ENCODE data around the gene KCNQ2.

Gene KCNQ2

DNA sequence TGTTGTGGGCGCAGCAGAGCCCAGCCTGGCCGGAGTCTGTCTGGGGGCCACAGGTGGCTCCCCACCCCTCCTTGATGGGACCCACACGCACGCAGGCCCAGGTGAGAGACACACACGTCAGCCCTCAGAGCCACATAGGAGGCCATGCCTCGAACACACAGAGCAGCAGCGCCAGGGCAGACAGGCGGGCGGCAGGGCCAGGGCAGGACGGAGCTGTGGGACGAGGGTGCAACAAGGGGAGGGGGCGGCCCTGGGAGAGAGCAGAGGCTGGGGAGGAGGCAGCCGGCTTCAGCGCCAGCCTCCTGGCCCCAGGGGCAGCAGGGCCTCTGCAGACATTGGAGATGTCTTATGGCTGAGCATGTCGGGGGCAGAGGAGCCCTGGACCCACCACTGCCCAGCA, 42.5 kb downstream of the KCNQ2 start:
- no peak for DNase-seq (ENCODE audit: low read depth, low spot score)
- peaks cover 26% of the 10 kb centered on the region for H3K4me1 ChIP-seq (ENCODE audit: insufficient read depth, insufficient read length)
- no peaks in the 10 kb centered on the region for H3K27me3 ChIP-seq (ENCODE audit: insufficient read depth, insufficient read length)
- no peak overlapping the region for H3K4me3 ChIP-seq (ENCODE audit: insufficient read length, low read depth)
- peaks cover 7% of the 10 kb centered on the region; the same call in 1 of the 2 replicates for H3K9me3 ChIP-seq (ENCODE audit: insufficient read depth, low read length)
- H3K36me3 ChIP-seq (ENCODE audit: insufficient read depth, insufficient read length, low read length): peaks cover 19% of the 10 kb centered on the region
- TF ChIP-seq SUZ12 (IDR thresholded peaks at IDR 0.05; ENCODE audit: extremely low read depth, insufficient read depth, insufficient read length) (no peak), YY1 (IDR thresholded peaks at IDR 0.05; ENCODE audit: insufficient read depth, insufficient read length) (no peak), ZNF274 (IDR thresholded peaks at IDR 0.05; ENCODE audit: low read depth, low read length) (no peak)
- peak overlapping the region; percentile 58 for H3K9ac ChIP-seq (ENCODE audit: insufficient read length, low read depth)

DNA sequence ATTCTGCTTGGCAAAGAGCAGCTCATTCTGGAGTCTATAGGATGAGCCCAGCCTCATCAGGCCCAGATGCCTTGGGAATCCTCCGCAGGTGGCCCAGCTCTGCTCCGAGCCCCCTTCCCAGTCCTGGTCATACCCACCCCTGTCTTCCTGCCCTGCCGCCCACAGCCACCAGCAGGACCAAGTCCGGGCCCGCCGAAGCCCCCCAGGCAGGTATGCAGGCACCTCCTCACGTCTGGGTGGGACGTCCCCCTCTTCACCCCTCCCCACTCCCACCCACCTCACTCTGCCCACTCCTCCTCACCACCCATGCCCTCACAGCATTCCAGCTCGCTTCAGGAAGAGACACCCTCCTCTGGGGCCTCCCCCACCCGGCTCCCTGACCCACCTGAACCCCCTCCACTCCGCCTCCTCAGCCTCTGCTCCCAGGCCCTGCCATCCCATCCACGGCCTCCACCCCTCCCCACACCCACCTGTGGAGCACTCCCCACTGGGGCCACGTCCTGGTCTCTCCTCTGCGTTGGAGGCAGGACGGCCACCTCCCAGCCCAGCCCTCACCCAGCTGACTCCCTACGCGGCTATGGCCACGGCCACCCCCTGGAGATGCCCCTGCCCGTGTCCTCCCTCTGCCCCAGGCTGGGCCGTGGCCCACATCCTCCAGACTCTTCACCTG, 43.4 kb downstream of the KCNQ2 start:
- TF ChIP-seq YY1 (IDR thresholded peaks at IDR 0.05; ENCODE audit: insufficient read depth, insufficient read length) (no peak), SUZ12 (IDR thresholded peaks at IDR 0.05; ENCODE audit: extremely low read depth, insufficient read depth, insufficient read length) (no peak), ZNF274 (IDR thresholded peaks at IDR 0.05; ENCODE audit: low read depth, low read length) (no peak)
- H3K9me3 ChIP-seq (ENCODE audit: insufficient read depth, low read length): peaks cover 7% of the 10 kb centered on the region; the same call in 1 of the 2 replicates
- peaks cover 19% of the 10 kb centered on the region for H3K4me1 ChIP-seq (ENCODE audit: insufficient read depth, insufficient read length)
- peaks cover 21% of the 10 kb centered on the region for H3K36me3 ChIP-seq (ENCODE audit: insufficient read depth, insufficient read length, low read length)
- no peaks in the 10 kb centered on the region for H3K27me3 ChIP-seq (ENCODE audit: insufficient read depth, insufficient read length)
- no peak for DNase-seq (ENCODE audit: low read depth, low spot score)
- H3K9ac ChIP-seq (ENCODE audit: insufficient read length, low read depth): no peak overlapping the region
- H3K4me3 ChIP-seq (ENCODE audit: insufficient read length, low read depth): no peak overlapping the region

DNA sequence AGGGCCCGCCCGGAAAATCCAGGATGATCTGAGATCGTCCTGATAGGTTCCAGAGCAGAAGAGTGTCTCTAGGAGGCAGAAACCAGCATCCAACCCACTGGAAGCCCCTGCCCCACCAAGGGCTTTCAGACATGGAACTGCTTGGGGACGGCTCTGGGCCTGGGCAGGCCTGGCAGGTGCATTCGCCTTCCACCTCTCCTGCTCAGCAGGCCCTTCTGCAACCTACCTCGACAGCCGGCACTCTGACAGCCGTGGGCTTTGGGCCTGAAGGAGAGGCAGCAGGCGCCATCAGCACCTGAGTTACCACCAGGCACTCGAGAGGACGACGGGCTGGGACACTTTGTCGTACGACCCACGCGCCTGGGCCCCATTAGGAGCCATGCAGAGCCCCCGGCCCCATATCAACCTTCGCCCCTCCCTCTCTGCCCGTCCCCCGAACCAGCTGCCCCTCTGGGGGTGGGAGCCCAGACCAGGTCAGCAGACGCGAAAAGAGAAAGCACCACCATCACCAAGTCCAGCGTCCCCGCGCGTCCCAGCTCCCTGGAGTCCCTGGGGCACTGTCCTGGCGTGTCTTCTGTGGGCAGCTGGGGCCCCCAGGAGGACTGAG, 44.6 kb downstream of the KCNQ2 start:
- TF ChIP-seq SUZ12 (IDR thresholded peaks at IDR 0.05; ENCODE audit: extremely low read depth, insufficient read depth, insufficient read length): no peak
- no peak for TF ChIP-seq YY1 (IDR thresholded peaks at IDR 0.05; ENCODE audit: insufficient read depth, insufficient read length)
- no peak for TF ChIP-seq ZNF274 (IDR thresholded peaks at IDR 0.05; ENCODE audit: low read depth, low read length)
- H3K9me3 ChIP-seq (ENCODE audit: insufficient read depth, low read length): peaks cover 7% of the 10 kb centered on the region; the same call in 1 of the 2 replicates

DNA sequence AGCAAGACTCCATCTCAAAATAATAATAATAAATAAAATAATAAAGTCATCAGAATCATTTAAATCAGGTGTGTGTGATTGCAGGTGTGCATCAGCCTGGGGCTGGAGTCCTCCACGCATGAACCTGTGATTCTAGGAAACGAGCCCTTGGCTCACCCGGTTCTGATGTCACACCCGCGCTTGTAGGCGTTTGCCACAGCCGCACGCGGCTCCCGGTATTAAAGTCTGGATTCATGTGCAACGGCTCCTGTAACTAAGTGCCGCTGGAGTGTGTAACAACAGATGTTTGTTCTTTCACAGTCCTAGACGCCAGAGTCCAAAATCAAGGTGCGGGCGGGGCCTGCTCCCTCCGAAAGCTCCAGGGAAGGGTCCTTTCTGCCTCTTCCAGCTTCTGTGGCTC, 45.2 kb downstream of the KCNQ2 start:
- Histone ChIP-seq H3K4me3 (ENCODE audit: insufficient read length, low read depth) (no peak overlapping the region), H3K9me3 (ENCODE audit: insufficient read depth, low read length) (peaks cover 5% of the 10 kb centered on the region; the same call in 1 of the 2 replicates), H3K36me3 (ENCODE audit: insufficient read depth, insufficient read length, low read length) (peaks cover 14% of the 10 kb centered on the region), H3K4me1 (ENCODE audit: insufficient read depth, insufficient read length) (peaks cover 29% of the 10 kb centered on the region), H3K27me3 (ENCODE audit: insufficient read depth, insufficient read length) (no peaks in the 10 kb centered on the region), H3K9ac (ENCODE audit: insufficient read length, low read depth) (no peak overlapping the region)
- DNase-seq (ENCODE audit: low read depth, low spot score): no peak
- no peak for TF ChIP-seq ZNF274 (IDR thresholded peaks at IDR 0.05; ENCODE audit: low read depth, low read length)
- no peak for TF ChIP-seq YY1 (IDR thresholded peaks at IDR 0.05; ENCODE audit: insufficient read depth, insufficient read length)
- no peak for TF ChIP-seq SUZ12 (IDR thresholded peaks at IDR 0.05; ENCODE audit: extremely low read depth, insufficient read depth, insufficient read length)

More for the DNA sequence above, 44.6 kb downstream of the KCNQ2 start:
- peaks cover 27% of the 10 kb centered on the region for H3K4me1 ChIP-seq (ENCODE audit: insufficient read depth, insufficient read length)
- H3K9ac ChIP-seq (ENCODE audit: insufficient read length, low read depth): no peak overlapping the region
- H3K4me3 ChIP-seq (ENCODE audit: insufficient read length, low read depth): no peak overlapping the region
- H3K36me3 ChIP-seq (ENCODE audit: insufficient read depth, insufficient read length, low read length): peaks cover 14% of the 10 kb centered on the region
- H3K27me3 ChIP-seq (ENCODE audit: insufficient read depth, insufficient read length): no peaks in the 10 kb centered on the region
- no peak for DNase-seq (ENCODE audit: low read depth, low spot score)

DNA sequence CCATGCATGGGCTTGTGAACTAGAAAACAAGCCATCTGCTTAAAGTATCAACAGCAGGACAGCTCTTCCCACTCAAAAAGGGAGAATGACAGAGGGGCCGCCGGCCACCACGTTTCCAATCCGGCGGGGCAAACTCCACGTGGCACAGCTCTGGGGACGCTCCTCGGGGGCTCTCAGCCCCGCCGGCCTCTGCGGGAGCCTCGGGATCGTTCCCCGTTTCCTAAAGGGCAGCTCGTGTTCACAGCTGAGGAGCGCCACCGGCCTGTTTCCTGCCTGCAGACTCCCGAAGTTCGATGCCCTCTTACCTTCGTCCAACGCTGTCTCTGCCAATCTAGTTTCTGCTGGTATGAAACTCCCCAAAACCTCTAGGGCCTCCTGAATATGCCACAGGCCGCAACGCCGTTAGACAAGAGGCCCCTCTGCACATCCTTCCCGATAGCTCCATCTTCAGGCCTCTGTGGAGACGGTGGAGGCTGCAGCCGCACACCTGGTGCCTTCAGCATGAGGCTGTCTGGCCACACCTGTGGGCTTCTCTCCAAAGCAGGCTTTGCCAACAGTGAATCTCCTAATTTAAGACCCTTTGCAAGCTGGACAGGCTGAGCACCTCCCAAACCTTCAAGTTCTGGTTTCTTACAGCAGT, 46.5 kb downstream of the KCNQ2 start:
- H3K9ac ChIP-seq (ENCODE audit: insufficient read length, low read depth): no peak overlapping the region
- no peak for TF ChIP-seq YY1 (IDR thresholded peaks at IDR 0.05; ENCODE audit: insufficient read depth, insufficient read length)
- TF ChIP-seq ZNF274 (IDR thresholded peaks at IDR 0.05; ENCODE audit: low read depth, low read length): no peak
- TF ChIP-seq SUZ12 (IDR thresholded peaks at IDR 0.05; ENCODE audit: extremely low read depth, insufficient read depth, insufficient read length): no peak

DNA sequence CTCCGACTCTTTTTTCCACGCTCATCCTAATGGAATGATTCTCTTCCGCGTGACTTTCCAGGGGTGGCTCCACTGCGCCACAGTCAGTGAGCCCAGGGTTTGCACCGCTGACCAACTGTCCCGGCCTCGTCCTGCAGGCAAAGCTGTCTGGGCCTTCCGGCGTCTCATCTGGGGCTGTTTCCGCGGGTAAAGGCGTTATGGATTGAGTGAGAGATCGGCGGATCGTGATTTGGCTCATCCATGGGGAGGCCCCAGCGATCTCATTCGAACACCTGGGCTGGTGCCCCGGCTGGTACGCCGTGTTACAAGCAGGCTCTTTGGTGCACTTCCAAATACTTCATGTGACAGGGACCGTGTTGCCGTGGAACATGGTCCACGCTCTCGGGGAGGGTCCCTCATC, 47.8 kb downstream of the KCNQ2 start:
- no peak overlapping the region for H3K9ac ChIP-seq (ENCODE audit: insufficient read length, low read depth)
- peaks cover 26% of the 10 kb centered on the region for H3K4me1 ChIP-seq (ENCODE audit: insufficient read depth, insufficient read length)
- H3K9me3 ChIP-seq (ENCODE audit: insufficient read depth, low read length): no peaks in the 10 kb centered on the region
- H3K27me3 ChIP-seq (ENCODE audit: insufficient read depth, insufficient read length): no peaks in the 10 kb centered on the region
- peaks cover 9% of the 10 kb centered on the region for H3K36me3 ChIP-seq (ENCODE audit: insufficient read depth, insufficient read length, low read length)
- TF ChIP-seq SUZ12 (IDR thresholded peaks at IDR 0.05; ENCODE audit: extremely low read depth, insufficient read depth, insufficient read length) (no peak), ZNF274 (IDR thresholded peaks at IDR 0.05; ENCODE audit: low read depth, low read length) (no peak)
- no peak for DNase-seq (ENCODE audit: low read depth, low spot score)
- no peak overlapping the region for H3K4me3 ChIP-seq (ENCODE audit: insufficient read length, low read depth)

More for the DNA sequence above, 46.5 kb downstream of the KCNQ2 start:
- Histone ChIP-seq H3K4me1 (ENCODE audit: insufficient read depth, insufficient read length) (peaks cover 32% of the 10 kb centered on the region), H3K36me3 (ENCODE audit: insufficient read depth, insufficient read length, low read length) (peaks cover 13% of the 10 kb centered on the region), H3K9me3 (ENCODE audit: insufficient read depth, low read length) (no peaks in the 10 kb centered on the region), H3K4me3 (ENCODE audit: insufficient read length, low read depth) (no peak overlapping the region), H3K27me3 (ENCODE audit: insufficient read depth, insufficient read length) (no peaks in the 10 kb centered on the region)
- DNase-seq (ENCODE audit: low read depth, low spot score): no peak

DNA sequence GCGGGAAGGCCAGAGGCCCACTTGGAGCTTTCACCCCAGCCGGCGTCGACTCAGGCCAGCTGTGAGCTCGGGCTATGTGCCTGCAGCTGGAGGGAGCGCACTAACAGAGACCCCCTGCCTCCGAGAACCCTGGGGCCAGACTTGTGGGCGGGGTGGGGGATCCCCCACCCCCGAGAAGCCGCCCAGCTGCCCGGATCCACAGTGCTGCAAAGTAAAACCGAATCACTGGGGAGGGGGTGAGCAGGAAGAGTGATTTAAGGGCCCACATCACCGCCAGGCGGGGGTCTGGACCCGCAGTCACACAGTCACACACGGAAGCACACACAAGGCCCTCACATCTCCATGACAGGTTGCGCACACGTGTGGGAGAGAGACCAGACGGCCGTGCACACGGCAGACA, 48.7 kb downstream of the KCNQ2 start:
- Histone ChIP-seq H3K9me3 (ENCODE audit: insufficient read depth, low read length) (no peaks in the 10 kb centered on the region), H3K9ac (ENCODE audit: insufficient read length, low read depth) (peak overlapping the region; percentile 53), H3K27me3 (ENCODE audit: insufficient read depth, insufficient read length) (no peaks in the 10 kb centered on the region), H3K4me1 (ENCODE audit: insufficient read depth, insufficient read length) (peaks cover 24% of the 10 kb centered on the region), H3K36me3 (ENCODE audit: insufficient read depth, insufficient read length, low read length) (peaks cover 9% of the 10 kb centered on the region), H3K4me3 (ENCODE audit: insufficient read length, low read depth) (no peak overlapping the region)
- DNase-seq (ENCODE audit: low read depth, low spot score): no peak
- TF ChIP-seq ZNF274 (IDR thresholded peaks at IDR 0.05; ENCODE audit: low read depth, low read length): no peak
- TF ChIP-seq SUZ12 (IDR thresholded peaks at IDR 0.05; ENCODE audit: extremely low read depth, insufficient read depth, insufficient read length): no peak
- no peak for TF ChIP-seq YY1 (IDR thresholded peaks at IDR 0.05; ENCODE audit: insufficient read depth, insufficient read length)

Data from NT2/D1 (cell line).